Measurements from ENCODE around the gene FRZB. TPM values are rescaled to one million over a fixed set of nuclear protein-coding genes. Genes with fewer than 3 reads are reported as not detected.

The FRZB gene
- total and polyA plus RNA-seq, 2 of the 13 experiments (the other 11 are each of a cell fraction or from before 2014, with no cell fraction given): 0.04 to 1.2 TPM

DNA sequence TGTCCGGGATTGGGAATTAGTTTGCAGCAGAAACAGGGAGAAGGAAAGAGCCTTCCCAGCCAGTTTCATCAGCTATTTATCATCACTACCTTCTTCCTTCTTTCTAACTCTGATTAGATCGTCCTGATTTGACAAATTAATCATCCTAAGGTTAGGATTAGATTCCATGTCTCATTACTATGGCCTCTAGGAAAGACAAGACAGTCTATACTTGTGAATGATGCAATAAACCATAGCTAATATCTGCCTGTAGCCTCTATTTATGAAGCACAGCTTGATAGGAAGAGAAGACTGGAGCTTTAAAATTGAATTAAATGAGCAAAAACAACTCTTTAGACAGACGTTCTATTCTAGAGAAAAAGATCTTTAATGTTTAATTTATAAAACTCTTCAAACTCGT, 25.2 kb upstream of the FRZB start:
- in situ Hi-C loops (cut with HindIII; ENCODE audit: extremely low pct_ligation_motif_present, low pct_unique_long_range_greater_than_20kb) (no loop called here), intact Hi-C loops (cut with micrococcal nuclease; ENCODE audit: unreplicated experiment) (loop anchor here (1.0 kb wide), 1 partner anchor 9 kb away; no protein-coding TSS in a partner anchor)
- POLR2A ChIA-PET: interaction anchor here (1.5 kb wide), 1 partner anchor 8 kb away, joined by 9 read pairs; no protein-coding TSS in a partner anchor
- peak overlapping the region; percentile 72 for H3K27ac ChIP-seq (ENCODE audit: extremely low read length, insufficient read depth, low read length)
- H3K27me3 ChIP-seq (ENCODE audit: control insufficient read depth in 1 of 2, insufficient read depth in 2 of 2, low read length in 2 of 2): no peaks in the 10 kb centered on the region
- TF ChIP-seq, protein P1, sequence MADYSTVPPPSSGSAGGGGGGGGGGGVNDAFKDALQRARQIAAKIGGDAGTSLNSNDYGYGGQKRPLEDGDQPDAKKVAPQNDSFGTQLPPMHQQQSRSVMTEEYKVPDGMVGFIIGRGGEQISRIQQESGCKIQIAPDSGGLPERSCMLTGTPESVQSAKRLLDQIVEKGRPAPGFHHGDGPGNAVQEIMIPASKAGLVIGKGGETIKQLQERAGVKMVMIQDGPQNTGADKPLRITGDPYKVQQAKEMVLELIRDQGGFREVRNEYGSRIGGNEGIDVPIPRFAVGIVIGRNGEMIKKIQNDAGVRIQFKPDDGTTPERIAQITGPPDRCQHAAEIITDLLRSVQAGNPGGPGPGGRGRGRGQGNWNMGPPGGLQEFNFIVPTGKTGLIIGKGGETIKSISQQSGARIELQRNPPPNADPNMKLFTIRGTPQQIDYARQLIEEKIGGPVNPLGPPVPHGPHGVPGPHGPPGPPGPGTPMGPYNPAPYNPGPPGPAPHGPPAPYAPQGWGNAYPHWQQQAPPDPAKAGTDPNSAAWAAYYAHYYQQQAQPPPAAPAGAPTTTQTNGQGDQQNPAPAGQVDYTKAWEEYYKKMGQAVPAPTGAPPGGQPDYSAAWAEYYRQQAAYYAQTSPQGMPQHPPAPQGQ (CRISPR knock-in tag; IDR thresholded peaks at IDR 0.05; ENCODE audit: borderline replicate concordance): no peak
- TF ChIP-seq CEBPB (IDR thresholded peaks at IDR 0.05; ENCODE audit: borderline replicate concordance, low read depth, low read length): peak; percentile 64; the same call in 1 of the 2 replicates
- no peak for TF ChIP-seq MED13 (CRISPR knock-in tag; IDR thresholded peaks at IDR 0.05)
- TF ChIP-seq, protein P2, sequence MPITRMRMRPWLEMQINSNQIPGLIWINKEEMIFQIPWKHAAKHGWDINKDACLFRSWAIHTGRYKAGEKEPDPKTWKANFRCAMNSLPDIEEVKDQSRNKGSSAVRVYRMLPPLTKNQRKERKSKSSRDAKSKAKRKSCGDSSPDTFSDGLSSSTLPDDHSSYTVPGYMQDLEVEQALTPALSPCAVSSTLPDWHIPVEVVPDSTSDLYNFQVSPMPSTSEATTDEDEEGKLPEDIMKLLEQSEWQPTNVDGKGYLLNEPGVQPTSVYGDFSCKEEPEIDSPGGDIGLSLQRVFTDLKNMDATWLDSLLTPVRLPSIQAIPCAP (CRISPR knock-in tag; IDR thresholded peaks at IDR 0.05; ENCODE audit: low read depth): no peak
- TF ChIP-seq, protein P3, sequence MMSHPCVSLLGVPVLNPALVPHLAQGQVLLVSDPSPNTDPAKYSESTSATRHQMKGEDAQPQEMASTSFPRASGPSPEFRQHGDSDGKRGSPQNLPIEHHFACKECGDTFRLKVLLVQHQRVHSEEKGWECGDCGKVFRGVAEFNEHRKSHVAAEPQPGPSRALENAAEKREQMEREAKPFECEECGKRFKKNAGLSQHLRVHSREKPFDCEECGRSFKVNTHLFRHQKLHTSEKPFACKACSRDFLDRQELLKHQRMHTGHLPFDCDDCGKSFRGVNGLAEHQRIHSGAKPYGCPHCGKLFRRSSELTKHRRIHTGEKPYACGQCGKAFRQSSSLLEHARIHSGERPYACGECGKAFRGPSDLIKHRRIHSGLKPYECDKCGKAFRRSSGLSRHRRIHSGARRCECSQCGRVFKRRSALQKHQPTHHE (CRISPR knock-in tag; IDR thresholded peaks at IDR 0.05; ENCODE audit: borderline replicate concordance): no peak
- TF ChIP-seq, protein P4, sequence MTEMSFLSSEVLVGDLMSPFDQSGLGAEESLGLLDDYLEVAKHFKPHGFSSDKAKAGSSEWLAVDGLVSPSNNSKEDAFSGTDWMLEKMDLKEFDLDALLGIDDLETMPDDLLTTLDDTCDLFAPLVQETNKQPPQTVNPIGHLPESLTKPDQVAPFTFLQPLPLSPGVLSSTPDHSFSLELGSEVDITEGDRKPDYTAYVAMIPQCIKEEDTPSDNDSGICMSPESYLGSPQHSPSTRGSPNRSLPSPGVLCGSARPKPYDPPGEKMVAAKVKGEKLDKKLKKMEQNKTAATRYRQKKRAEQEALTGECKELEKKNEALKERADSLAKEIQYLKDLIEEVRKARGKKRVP (CRISPR knock-in tag; IDR thresholded peaks at IDR 0.05): peak; percentile 59 to 71; a peak in 3 of 4 replicates
- TF ChIP-seq ATF7 (IDR thresholded peaks at IDR 0.05): 0 out of 2 replicates have a peak, but pooled peaks have one; percentile 29
- TF ChIP-seq ATF7 (CRISPR knock-in tag; IDR thresholded peaks at IDR 0.05): no peak
- peak; percentile 61; the same call in 1 of the 2 replicates for TF ChIP-seq CEBPG (CRISPR knock-in tag; IDR thresholded peaks at IDR 0.05)
- no peaks in the 10 kb centered on the region for H3K79me2 ChIP-seq (ENCODE audit: insufficient read depth, low read length)
- BruUV-seq (replicated peaks): no TSS peak
- 50% methylated on average over 4 of the region's 4 CpGs for WGBS (ENCODE audit: low lambda C conversion rate)
- H2AFZ ChIP-seq (ENCODE audit: low read length): peak overlapping the region; percentile 78
- H3K4me1 ChIP-seq (ENCODE audit: insufficient read depth, low read length): peaks cover 25% of the 10 kb centered on the region
- no peak overlapping the region for H3K9ac ChIP-seq (ENCODE audit: insufficient read depth, low read depth, low read length)
- no peak overlapping the region for H3K4me3 ChIP-seq (replicated peaks in 1 of 3; ENCODE audit: insufficient read depth in 1 of 3, low read depth in 2 of 3, low read length in 3 of 3)
- H3K36me3 ChIP-seq (replicated peaks in 1 of 2; ENCODE audit: control insufficient read depth in 1 of 2, insufficient read depth in 2 of 2, low read length in 2 of 2): no peaks in the 10 kb centered on the region
- ATAC-seq: peak; percentile 40
- FAIRE-seq: no peak
- CTCF ChIA-PET (ENCODE audit: low intra/inter-chr PET ratio, low total read pairs): no interaction called here
- no peaks in the 10 kb centered on the region for H4K20me1 ChIP-seq (ENCODE audit: insufficient read depth, low read length)
- no peak for DNase-seq (ENCODE audit: low spot score)
- peak overlapping the region; percentile 82 for H3K4me2 ChIP-seq (ENCODE audit: low read depth, low read length)
- H3K9me3 ChIP-seq (ENCODE audit: low read length): no peaks in the 10 kb centered on the region

Measured in HepG2 (cell line).